OCI-LY1 (cell line): ENCODE results near the gene SH3BP5.

ENCODE experiments used
- CTCF ChIP-seq: fragments of 200-600 bp; sonication (generic), shearing (Covaris generic); IDR thresholded peaks from 2 replicates; pipeline ENCODE4 v1.5.1; 2017; ENCODE audit warnings: mild to moderate bottlenecking, antibody characterized with exemption, low read length, moderate library complexity, mixed read lengths
- EZH2 ChIP-seq: fragments of 200-600 bp; sonication (generic), shearing (Covaris generic); IDR thresholded peaks from 2 replicates; pipeline ENCODE4 v1.8.0; 2017; ENCODE audit warnings: borderline replicate concordance, mixed run types, mild to moderate bottlenecking, antibody characterized with exemption, low read length, moderate library complexity, mixed read lengths

- TF ChIP-seq CTCF, result peak; percentile 43
- TF ChIP-seq EZH2, result no peak
These were observed at the start of gene SH3BP5 for GRCh38 chr3:15332405-15333098.
